GM19238 (cell line): ENCODE measurements around the gene FAM83F.

Experiments
- DNase-seq: peaks from one replicate; pipeline ENCODE4 v3.0.0; 2011; ENCODE audit warnings: low spot score; ENCODE audit not compliant: insufficient read length

Gene FAM83F

DNA sequence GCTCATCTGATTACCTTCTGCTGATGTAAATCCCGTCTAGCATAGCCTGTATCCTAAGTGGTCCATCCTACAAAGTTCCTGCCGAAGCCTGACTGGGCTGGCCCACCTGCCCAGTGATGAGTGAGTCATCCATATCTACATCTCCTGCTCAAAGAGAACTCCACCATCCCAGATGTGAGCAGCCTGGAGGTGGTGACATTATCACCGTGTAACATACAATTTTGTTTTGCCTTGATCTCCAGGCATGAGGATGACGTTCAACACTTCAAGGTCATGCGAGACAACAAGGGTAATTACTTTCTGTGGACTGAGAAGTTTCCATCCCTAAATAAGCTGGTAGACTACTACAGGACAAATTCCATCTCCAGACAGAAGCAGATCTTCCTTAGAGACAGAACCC lies 29.0 kb upstream of the FAM83F start:
- DNase-seq: no peak

DNA sequence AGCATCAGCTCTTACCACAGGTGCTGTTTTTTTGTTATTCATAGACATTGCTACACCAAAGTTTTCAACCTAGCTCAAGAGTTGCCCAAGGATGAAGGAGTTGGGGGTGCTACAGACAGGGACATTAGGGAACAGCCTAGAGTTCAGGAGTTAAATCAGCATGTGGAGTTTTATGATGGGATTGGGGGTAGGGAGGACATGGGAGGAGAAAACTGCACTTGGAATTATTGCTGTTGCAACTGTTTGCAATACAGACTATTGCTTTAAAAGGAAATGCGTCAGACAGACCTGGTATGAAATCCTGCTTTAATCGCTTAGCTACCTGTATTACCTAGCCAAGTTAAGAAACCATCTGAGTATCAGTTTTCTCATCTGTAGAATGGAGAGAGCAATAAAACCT lies 28.3 kb upstream of the FAM83F start:
- no peak for DNase-seq

DNA sequence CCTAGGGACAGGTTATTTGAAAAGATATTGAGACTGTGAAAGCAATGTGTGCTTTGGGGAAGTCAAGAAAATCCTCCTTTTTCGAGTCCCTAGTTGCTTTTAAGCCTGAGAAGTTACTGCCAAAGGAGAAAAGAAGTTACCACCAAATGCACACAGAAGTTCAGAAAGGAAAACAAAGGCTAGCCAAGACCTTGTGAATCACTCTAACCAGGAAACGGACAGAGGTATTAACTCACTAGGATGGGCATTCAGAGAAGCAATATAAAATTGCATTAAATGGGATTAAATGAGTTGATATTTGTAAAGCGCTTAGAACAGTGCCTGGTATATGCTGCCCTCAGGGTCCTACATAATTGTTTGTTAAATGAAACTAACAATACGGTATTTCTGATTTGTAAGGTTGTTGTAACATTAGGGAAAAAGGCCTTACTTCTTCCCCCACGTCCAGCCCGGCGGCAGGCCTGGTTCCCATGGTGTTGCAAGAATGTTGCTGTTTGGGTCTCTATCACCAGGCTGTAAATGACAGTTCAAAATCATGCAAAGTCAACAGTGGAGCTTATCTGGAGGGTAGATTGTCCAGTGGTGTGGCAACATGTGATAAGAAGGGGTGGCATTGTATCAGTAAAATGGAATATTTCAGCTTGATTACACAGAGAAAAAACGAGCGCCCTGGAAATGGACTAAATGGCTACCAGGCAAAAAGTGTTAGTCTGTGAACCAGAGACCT lies 27.5 kb upstream of the FAM83F start:
- DNase-seq: no peak

DNA sequence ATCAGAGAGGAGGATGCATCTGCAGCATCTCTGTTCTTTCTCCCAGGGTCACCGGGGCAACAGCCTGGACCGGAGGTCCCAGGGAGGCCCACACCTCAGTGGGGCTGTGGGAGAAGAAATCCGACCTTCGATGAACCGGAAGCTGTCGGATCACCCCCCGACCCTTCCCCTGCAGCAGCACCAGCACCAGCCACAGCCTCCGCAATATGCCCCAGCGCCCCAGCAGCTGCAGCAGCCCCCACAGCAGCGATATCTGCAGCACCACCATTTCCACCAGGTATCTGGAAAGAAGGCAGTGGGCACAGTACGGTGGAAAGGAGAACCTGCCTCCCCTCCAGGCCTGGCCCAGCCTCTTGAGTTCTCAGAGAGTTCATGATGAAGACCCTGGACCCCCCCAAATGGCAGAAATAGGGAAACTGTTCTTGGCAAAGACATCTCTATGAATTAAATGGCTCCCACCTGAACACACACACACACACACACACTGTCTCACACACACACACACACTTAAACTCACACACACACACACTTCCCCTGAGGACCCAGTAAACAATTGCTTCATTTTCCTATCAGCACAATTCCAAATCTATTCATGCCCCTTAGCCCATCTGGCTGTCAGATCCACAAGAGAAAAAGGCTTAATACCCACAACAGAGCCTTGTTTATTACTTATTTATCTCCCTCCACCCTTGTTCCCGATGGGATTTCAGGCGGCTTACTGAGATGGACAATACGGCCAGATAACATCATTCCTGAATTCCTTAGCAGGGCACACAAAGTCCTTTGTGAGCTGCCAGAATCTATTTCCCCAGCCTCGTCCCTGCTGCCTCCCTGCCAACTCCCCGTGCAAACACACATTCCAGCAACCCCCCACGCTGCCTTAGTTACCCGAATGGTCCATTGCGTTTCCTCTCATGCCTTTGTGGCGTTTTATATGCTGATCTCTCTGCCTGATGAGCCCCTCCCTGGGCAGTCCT lies 26.5 kb upstream of the FAM83F start:
- DNase-seq: no peak

DNA sequence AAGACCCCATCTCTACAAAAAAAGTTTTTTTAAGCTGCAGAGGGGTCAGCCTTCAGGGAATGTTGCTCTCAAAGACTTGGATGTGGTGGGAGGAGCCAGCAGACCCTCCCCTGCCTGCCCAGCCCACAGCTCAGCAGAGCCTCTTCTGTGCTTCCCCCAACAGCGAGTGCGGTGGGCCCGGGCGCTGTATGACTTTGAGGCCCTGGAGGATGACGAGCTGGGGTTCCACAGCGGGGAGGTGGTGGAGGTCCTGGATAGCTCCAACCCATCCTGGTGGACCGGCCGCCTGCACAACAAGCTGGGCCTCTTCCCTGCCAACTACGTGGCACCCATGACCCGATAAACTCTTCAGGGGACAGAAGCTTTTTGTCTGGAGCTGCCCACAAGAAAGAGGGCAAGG lies 24.0 kb upstream of the FAM83F start:
- no peak for DNase-seq

DNA sequence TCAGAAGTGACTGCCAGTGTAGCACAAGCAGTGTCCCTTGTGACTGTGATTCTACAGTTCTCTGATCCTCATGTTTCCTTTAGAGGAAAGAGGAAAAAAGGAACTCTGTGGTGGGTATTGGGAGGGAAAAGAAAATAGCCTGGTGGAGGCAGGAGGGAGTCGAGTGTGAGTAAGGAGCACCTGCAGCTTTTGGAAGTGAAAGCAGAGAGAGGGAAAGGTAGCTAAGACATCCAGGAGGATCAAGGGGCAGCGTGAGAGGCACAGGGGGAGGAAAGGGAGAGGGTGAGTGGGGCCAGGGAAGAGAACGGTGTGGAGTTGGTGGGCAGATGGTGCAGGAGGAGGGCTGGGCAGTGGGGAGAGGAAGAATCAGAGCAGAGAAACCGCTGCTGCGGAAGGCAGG lies 22.1 kb upstream of the FAM83F start:
- no peak for DNase-seq

DNA sequence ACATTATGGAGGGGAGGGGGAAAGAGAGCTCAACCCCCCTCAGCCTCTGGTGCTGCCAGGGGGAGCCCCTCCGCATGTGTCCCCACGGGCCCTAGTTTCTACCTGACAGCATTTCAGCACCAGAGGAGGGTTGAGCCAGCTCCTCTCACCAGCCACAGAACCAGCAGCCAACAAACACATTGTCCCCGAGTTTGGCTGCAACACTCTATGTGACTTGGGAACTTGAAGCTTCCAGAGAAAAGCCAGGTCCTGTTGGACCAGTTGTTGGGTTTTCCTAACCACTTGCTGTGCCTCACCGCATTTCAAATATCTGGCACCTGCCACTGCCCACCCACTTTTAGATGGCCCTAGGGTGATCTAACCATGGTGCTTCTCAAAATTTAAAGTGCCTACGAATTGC lies 21.1 kb upstream of the FAM83F start:
- no peak for DNase-seq

DNA sequence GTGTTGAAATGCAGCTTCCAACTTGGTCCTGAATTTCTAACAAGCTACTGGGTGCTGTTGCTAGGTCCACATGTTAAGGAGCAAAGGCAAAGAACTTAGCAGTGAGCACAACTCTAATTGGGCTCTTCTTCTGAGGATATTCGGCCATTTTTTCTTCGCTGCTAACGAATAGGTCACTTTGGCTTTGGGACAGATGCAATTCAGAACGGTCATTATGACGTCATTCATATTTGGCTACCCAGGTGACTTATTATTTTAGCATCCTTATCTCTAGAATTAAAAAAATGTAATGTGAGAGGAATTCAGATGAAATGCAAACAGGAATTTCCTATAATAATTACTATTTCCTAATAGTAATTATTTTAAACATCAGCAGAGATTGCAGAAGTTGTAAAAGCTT lies 20.7 kb upstream of the FAM83F start:
- no peak for DNase-seq

DNA sequence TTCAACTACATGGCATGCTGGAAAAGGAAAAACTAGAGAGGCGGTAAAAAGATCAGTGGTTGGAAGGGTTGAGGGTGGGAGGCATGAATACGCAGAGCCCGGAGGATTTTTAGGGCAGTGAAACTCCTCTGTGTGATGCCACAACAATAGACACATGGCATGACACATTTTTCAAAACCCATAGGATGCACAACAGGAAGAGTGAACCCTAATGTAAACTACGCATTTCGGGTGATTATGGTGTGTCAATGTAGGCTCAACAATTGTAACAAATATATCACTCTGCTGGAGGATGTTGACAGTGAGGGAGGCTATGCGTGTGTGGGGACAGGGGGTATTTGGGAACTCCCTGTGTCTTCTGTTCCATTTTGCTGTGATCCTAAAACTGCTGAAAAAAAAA lies 15.7 kb upstream of the FAM83F start:
- no peak for DNase-seq

DNA sequence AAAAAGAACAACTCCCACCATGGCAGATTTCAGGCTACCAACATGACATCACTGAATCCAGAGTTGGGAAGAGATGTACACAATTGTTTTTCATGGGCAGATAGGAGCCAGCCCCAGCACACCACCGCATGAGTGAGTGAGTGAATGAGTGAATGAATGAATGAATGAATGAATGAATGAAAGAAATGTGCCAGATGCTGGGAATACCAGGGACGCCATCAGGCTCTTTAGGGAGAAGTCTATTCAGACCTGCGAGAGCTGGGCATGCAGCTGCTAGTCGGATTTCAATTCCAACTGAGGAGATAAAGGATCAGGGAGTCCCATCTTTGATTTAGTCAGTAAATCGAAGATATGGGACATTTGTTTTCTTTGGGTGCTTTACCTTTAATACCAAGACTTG lies 15.3 kb upstream of the FAM83F start:
- no peak for DNase-seq

DNA sequence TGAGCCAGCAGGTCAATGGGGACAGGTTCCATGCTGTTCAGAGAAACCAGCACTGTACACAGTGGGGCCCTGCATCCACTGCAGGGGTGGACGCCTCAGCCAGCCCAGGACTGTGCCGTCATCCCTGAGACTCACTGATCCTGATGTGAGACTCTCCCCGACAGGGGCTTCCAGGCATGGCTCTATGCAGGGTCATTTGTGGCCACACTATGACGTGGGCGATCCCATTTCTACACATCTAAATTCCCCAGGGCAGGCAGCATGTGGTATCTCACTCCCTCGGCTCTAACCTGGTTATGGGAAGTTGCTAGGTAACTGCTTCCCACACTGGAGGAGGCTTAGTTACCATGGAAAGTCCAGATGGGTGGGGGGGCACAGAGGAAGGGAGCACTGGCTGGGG lies 14.2 kb upstream of the FAM83F start:
- DNase-seq: no peak

DNA sequence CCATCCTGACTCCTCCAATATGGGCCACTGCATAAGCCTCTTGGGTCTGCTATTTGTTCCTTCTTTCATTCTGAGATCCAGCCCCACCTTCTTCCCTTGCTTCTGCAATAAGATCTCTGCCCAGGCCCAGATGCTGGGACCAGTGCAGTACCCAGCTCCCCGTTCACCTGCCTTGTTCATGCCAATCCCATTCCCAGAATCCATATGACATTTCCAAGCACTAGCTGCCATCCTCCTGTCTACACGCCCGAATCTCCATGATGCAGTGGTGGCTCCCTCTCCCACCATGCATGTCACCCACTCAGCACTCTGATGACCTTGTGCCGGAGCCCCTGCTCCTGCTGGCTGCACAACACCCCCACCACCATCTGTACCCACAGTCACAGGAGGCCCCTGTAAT lies 11.4 kb upstream of the FAM83F start:
- DNase-seq: no peak

DNA sequence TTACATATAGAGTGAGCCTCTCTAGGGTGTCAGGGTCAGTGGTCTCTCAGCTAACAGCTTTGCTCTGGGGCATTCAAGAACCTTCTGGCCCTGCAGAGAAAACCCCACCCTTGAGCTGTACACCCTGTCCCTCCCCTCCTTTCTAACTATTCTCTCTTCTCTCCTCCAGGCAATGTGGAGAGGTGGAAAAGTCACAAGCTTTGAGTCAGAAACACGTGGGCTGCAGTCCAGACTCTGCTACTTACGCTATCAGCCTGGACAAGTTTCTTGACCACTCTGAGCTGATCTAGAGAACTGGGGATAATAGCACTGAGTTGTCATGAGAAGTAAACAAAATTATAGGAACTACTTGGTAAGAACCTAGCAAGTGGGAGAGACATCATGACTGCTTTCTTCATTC lies 10.7 kb upstream of the FAM83F start:
- DNase-seq: no peak

DNA sequence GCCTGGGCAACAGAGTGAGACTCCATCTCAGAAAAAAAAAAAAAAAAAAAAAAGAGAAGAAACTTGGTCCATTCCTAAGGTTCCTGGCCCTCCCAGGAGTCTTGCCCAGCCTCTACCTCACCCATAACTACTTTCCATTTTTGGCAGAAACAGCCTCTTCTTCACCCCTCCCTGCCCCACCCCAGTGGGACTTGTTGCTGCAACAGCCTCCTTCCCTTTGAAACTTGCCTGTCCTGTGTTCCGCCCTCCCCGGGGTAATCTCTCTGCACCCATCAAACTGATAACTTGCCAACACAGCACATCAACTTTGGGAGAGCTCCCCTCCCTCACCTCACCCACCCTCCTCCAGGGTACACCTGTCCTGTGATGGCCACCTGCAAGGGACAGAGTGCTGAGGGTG lies 10.0 kb upstream of the FAM83F start:
- DNase-seq: no peak

DNA sequence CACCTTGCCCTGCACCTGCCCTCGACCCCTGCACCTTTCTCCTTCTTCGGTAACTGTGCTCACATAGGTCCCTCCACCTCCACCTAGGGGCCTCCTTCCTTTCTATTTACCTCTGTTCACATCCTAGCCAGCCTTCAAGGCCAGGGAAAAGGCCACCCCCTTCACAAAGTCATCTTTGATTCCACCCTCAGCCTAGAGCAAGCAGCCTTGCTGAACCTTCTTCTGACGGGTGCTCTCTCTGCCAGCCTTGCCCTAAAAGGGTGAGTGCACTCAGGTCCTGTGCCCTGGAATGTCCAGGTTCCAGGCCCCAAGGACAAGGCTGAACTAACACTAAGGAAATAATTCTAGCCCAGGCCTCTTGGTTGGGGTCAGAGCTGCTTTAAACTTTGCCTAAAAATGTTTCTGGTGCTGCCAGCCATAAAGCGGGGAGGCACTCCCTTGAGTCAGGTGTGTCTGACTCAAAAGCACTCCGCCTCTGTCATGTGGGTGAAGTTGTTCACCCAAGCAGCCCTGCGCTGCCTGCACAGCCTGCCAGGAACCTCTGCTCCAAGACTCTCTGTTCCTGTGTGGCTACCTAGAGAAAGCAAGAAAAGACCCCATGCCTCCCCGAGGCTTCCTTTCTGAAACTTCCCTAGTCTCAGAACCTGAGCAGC lies 9.2 kb upstream of the FAM83F start:
- DNase-seq: no peak

DNA sequence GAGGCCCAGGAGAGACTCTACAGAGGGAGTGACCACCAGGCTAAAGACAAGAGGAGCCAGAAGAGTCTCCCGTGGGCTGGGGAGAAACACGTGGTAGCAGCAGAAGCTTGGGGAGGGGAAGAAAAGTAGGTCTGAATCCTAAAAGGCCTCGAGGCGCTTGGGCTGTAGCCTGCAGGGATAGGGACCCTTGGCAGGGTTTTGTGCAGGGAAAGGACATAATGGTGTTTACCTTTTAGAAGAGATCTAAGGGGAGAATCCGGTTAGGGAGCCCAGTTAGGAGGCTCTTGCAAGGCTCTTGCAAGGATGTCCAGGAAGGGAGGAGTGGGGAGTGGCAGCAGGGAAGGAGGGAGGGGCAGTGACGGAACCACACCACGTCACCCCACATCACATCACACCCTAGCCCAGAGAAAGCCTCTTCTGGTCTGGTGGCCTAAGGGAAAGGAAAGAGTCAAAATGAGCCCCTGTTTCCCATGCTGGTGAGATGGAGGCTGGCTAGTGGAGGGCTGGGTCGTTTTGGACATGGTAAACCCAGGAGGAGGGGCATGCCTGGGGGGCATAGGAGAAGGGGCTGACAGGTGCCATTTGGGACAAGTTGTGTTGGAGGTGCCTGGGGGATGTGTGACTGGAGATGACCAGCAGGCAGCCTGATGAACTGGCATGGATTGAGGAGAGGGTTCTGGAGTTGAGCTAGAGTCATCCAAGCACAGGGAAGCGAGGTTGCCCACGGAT lies 6.2 kb upstream of the FAM83F start:
- DNase-seq: no peak

DNA sequence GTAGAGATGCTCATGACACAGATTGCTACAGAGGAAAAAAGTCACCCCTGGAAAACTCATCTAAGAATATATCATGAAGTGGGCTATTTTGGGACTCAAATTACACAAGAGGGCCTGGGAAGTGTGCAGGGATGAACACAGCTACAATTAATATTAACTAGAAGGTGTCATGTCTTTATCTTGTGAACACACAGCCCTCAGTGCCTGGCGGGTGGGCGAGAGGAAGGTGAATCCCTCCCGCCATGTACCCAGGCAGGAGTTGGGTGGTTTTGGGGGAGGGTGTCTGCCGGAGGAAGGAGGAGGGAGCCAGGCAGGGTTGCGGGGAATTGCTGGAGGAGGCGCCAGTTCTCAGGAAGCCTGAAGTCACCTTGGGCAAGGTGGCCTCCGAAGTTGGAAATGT lies 5.1 kb upstream of the FAM83F start:
- no peak for DNase-seq

DNA sequence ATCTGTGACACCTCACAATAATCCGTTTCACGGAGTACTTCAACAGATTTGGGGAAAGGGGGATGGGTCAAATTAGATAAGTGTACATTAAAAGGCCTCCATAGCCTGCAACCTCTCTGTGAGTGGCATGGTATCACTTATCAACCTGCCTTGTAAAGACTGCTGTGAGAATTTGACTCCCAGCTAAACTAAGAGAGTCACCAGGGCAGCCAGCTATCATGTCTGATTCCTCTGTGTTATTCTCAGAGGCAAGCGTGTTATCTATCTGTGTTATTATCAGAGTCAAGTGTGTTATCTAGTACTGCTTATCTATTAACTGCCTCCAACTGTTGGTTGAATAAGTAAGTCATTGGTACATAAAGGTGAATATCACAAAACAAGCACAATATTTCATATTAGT lies 4.1 kb upstream of the FAM83F start:
- no peak for DNase-seq

DNA sequence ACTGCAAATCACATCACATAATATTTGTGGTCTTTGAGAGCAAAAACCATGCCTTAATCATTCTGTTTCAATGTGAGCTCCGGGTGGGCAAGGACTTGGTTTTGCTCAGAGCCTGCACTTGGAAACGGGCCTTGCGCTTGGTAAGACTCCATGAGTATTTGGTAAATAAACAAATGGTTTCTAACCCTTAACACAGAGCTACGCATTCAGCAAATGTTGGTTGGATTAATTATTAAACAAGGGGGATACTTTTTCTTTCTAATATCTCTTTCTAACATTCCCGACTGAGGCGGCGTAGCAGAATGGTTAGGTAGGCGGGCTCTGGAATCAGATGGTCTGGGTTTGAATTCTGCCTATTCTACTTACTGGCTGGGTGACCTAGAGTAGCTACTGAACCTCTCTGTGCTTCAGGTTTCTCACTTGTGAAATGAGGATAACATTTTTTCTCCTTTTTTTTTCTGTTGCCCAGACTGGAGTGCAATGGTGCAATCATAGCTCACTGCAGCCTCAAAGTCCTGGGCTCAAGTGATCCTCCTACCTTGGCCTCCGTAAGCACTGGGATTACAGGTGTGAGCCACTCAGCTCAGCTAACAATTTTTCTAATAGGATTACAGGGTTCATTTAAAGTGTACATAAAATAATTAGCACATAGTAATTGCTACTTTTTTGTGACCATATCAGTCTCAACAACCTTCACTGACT lies 3.4 kb upstream of the FAM83F start:
- no peak for DNase-seq

DNA sequence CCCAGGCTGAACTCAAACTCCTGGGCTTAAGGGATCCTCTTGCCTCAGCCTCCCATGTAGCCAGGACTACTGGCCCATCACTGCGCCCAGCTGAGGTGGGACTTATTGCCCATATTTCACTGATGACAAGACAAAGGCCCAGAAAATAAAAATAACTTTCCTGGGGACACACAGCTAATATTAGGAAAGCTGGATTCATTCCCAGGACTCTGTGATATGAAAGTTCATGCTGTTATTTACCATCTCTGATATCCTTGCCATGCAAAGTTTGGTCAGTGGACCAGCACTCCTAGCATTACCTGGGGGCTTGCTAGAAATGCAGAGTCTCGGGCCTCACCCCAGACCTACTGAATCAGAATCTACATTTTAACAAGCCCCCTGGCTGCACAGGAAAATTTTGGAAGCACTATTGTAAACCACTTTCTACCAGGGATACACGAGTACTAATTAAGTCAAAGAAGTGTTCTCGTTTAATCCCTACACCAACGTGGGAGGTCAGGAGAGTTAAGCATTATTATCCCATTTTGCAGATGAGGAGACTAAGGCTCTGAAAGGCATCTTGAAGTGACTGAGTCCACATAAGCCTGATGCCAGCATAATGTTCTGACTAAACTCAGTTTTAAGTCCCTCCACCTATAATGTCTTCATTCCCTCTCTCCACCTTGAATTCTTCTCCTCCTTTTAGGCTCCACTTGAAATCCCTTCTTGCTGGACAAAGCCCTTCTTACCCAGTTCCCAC lies 2.5 kb upstream of the FAM83F start:
- no peak for DNase-seq
